Forelimb muscle (tissue), 1 donor: ENCODE data around the gene TSPYL4. TPM values are rescaled to one million over a fixed set of nuclear protein-coding genes. Genes with fewer than 3 reads are reported as not detected.

ENCODE experiments used
- DNase-seq: peaks from one replicate; pipeline ENCODE4 v3.0.0-alpha.2; 2013; ENCODE audit warnings: low read depth
- polyA plus RNA-seq: library from polyadenylated mRNA; unstranded; fragments of 120-200 nt; gene quantifications from one replicate; pipeline ENCODE4 v1.2.1, GENCODE V29; 2013; ENCODE audit not compliant: insufficient read length

Gene TSPYL4
- polyA plus RNA-seq, 1 donor = 15.1 TPM

DNA sequence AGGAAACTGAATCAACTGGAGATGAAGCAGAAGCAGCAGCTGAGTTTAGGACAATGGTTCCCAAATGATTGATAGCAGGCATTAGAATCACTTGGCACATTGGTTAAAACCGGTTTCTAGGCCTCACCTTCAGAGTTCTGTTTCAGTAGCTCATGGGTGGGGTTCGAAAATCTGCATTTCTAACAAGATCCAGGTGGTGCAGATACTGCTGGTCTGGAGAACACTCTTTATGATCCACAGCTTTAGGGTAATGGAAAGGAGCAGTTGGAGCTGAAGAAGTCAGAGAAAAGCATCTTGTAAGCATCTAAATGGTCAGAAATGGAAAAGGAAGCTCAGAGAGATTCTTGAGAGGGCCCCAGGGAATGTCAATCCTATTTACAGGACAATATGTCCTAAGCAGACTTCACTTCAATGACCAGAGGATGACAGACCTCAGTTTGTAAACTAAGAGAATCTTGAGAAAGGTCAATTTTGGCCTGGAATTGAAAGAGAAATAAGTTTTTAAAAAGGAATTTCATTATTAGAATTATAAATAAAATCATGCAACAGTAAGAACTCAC is 17.4 kb upstream of the TSPYL4 start:
- DNase-seq = no peak

DNA sequence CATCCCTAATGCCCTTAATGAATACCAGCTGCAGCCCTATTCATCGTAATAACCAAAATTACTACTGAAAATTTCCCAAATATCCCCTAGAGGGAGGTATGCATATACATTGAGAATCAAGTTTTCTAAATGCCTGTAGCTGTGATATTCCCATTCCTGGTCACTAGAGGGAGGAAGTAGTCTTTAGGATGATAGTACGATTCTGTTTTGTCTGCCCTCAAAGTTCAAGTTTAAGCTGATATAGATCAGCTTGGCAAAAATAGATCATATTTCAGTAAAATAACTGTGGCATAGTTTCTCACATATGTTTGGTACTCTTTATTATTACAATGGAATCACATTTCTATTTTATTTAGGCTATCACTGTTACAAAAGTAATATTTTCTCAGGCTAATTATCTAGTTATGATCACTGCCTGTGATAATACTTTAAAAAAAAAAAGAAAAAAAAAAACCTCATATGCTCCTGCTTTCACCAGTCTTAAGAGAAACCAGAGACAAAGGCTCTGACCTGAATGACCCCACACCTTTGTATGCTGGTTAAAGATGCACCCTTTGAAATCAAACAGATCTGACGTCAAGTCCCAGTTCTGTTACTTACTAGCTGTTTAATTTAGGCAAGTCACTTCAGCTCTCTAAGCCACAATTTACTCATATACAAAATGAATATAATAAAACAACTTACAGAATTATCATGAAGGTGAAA is 14.9 kb upstream of the TSPYL4 start:
- no peak for DNase-seq

DNA sequence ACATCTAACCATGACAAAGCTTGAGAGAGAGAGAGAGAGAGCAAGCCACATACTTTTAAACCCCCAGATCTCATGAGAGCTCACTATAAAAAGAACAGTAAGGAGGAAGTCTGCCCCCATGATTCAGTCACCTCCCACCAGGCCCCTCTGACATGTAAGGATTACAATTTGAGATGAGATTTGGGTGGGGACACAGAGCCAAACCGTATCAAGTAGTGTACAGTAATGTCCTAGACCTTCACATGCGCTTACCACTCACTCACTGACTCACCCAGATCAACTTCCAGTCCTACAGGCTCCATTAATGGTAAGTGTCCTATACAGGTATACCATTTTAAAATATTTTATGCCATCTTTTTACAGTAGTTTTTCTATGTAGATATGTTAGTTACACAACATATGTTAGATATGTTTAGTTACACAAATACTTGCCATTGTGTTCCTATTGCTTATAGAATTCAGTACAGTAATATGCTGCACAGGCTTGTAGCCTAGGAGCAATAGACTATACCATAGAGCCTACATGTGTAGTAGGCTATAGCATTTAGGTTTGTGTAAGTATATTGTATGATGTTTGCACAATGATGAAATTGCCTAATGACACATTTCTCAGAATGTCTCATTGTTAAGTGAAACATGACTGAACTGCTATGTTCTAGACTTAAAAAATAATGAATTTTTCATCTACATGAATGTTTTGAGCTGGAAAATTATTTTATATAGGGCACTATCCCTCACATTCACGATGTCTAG is 14.1 kb upstream of the TSPYL4 start:
- no peak for DNase-seq

DNA sequence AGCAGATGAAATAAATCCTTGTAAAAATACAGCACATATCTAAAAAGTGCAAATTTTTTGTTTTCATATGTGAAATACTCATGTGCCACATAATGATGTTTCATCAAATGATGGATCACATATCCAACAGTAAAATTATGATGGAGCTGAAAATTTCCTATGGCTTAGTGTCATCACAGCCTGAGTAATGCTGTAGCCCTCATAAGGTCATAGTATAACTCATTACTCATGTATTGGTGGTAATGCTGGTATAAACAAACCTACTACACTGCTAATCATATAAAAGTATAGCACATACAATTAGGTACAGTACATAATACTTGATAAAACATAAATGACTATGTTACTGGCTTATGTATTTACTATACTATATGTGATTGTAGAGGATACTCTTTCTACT is 12.9 kb upstream of the TSPYL4 start:
- no peak for DNase-seq

DNA sequence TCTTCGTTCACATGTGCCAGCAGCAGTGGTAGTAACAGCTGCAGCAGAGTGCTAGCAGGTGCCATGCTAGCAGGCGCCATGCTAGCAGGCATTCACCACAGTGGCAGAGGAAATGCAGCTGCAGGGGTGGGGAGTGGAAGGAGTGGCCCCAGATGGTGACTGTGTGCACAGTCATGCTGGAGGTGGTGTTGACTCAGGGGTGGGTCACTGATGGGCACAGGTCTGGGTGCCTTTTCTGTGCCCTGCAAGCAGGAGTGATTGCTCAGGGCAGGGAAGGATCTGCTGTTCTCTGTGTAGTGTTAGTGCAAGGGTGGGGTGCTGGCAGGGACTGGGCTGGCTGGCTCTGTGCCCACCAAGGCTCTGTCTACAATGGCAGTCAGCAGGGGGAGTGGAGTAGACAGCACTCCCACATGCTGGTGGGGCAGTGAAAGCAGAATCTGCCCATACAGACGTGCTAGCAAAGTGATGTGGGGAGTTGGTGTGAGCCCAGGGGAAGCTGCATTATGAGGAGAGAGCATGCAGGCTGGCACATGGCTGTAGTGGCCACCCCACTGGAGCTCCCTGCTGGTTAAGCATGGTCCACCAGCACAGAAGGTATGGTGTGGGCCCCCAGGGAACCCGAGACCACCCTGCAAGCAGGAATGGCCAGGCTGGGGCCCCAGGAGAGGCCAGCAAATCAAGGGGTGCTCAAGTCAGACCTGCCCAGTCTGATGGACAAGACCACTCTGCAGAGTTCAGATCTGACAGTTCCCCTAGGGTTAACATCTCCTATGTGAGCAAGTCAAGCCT is 11.4 kb upstream of the TSPYL4 start:
- DNase-seq = no peak

DNA sequence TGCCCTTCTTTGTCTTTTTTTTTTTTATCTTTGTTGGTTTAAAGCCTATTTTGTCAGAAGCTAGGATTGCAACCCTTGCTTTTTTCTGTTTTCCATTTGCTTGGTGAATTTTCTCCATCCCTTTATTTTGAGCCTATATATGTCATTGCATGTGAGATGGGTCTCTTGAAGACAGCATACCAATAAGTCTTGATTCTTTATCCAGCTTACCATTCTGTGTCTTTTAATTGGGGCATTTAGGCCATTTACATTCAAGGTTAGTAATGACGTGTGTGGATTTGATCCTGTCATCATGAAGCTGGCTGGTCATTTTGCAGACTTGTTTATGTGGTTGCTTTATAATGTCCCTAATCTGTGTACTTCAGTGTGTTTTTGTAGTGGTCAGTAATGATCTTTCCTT is 9.5 kb upstream of the TSPYL4 start:
- no peak for DNase-seq

DNA sequence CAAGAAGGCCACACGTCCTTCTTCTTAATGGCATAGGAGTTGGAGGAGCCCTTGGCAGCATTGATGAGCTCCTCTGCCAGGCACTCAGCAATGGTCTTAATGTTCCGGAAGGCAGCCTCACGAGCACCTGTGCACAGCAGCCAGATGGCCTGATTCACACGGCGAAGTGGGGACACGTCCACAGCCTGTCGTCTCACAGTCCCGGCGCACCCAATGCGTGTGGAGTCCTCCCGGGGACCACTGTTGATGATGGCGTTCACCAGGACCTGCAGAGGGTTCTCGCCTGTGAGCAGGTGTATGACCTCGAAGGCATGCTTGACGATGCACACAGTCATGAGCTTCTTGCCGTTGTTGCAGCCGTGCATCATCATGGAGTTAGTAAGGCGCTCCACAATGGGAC is 4.6 kb upstream of the TSPYL4 start:
- no peak for DNase-seq

DNA sequence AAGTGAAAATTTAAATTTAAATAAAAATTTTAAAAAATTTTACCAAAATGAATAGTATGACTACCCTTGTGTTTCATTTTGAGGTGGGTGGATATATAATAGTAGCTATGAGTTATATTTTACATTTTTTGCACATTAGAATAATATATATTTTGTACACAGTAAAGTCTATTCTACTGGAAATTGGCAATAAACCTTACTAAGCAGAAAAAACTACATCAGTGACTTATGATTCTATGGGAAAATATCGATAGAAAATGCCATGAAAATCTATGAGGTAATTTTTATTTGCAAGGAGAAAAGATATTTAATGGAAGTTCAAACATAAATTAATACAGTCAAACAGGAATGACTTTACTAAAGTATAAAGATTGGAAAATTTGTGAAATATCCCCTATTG is 2.8 kb upstream of the TSPYL4 start:
- no peak for DNase-seq

DNA sequence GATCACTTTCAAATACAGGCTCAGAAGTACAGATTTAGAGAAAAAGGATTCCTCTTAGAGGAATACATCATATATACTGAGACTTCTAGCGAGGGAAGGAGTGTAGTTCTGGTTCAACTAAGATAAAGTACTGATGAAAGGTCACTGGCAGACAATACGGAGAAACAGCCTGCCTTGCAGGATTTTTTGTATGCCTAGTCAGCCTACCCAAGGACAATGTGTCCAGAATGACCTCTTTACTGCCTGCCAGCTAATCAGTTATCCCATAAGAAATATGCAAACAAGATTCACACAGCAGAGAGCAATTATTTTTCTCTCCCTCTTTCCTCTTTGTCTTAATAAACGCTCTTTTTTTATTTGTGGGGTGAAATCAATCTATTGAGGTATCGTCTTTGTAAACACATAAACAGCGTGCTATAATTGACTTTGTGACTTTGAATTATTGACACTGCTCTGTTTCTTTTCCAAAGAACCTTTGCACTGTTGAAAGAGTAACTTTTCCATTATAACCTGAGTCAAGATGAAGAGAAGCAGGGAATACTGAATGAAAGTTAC is 1.4 kb upstream of the TSPYL4 start:
- no peak for DNase-seq

DNA sequence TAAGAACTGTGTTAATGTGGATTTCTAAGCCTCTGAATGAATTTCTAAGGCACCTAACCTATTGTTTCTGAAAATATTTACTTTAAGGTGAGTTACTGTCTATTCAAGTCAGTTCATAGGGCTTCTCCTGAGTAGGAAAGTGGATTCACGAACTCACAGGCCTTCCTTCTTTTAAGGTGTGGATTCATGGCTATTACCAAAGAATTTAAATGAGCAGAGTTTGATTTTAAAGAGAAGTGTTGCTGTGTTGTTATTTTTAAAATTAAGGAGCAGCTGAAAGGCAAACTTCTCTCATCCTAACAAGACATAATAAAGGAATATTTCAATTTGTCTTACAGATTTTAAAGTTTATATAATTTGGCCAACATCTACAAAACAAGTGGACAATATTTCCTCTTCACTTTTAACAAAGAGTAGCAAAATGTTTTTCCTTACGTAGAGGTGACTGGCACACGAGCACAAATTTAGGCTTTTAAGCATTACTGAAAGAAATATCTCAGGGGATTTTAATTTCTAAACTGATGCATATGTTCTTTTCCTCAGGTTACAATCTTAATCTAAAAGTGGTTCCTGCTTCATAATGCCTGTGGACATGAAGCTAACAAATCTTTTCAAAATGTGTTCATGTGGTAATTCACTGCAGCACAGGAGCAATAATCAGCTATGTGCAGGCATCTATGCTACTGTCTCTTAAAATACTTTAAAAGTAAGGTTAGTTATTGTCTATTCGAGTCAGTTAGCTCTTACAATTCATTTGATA is 602 bp upstream of the TSPYL4 start:
- DNase-seq = no peak

DNA sequence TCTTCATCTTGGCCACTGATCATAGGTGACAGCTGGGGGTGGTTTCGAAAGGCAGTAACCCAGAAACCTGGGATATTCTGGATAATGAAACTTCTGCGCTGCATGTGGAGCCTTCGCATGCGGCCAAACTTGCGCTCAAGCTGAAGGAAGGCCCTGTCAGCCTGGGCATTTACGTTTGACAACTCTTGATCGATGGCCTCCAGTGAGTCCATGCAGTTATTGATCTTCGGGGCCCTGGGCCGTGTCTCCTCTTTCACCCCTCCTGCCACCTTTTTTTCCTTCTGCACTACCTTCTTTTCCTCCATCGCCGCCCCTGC is 729 bp downstream of the TSPYL4 start:
- DNase-seq = no peak

DNA sequence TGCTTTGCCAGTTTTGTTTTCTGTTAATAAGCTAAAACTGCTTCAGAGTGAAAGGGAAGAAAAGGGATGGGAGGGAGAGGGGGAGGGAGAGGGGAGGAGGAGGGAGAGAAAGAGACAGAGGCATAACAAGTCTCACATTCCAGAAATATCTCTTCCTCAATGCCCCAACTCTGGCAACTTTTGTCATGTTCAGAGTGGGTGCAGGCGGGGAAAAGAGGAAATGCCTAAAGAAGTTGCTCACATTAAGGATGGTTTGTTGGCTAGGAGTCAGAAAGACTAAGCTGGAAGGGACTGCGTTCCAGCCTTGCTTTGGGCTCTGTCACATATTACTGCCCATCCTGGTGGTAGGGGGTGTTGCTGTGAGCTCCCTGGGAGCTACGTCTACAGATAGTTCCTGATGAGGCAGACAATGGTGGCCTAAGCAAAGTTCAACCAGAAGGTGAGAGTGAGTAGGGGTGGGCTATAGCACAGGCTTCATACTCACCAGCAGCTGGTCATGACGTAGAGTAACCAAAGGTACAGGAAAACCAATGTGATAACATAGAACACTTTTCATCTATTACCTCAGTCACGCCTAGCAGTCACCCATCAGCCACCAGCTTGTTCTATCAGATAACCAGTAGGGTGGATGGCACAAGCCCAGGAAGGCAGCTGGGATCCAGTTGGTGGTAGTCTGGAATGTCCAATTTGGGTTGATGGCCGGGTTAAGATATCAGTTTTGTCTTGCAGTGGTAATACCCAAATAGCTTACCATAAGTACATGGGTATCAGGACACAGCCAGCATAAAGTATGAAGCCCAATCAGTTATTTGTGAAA is 2.1 kb downstream of the TSPYL4 start:
- no peak for DNase-seq

DNA sequence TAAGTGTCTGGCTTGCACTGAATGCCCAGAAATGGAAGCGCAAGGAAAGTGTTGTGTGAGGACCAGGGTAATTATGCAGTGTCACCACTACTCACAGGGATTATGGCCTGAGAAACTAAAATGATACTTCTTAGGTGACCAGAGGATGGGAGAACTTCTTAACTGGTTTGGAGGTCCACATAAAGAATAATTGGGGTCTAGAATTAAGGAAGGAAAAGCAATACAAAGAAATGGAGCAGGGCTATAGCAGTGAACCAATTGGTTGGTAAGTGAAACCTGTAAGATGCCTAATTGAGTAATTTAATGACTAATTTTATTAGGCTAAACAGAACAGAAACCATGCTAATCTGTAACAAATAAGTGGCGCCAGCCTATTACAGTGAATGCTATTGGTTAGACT is 5.3 kb downstream of the TSPYL4 start:
- DNase-seq = no peak

DNA sequence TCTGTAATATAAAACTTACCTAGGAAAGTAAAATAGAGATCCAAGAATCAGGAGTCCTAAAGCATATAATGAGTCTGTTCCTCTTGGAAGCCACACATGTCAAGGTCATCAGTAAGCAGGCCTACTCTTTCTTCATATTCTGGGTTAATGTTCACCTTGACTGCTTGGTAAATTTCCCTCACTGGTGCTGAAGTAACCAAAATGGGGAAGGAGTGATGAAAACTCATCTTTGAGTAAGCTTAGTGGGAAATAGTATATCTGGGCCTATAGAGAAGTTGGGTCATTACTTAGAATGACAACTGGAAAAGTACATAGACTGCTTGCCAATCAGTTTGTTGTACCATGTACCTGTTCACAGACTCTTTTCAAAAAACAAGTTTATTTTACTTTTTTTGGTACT is 6.6 kb downstream of the TSPYL4 start:
- no peak for DNase-seq

DNA sequence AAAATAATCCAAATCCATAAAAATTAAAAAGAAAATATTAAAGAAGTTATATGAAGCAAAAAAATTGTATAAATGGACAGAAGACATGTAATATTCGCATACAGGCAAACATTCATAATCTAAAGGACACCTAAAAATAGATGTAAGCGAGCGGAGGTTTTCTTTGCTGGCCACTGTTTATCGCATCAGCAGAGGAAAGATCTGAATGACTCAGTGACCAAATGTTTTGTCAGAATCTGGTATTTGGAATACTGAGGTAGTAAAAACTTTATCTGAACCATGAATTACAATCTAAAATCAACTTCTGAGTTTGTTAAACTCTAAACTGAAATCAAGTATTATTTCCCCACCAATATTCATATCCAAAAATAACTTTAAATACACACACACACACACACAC is 7.8 kb downstream of the TSPYL4 start:
- DNase-seq = no peak

DNA sequence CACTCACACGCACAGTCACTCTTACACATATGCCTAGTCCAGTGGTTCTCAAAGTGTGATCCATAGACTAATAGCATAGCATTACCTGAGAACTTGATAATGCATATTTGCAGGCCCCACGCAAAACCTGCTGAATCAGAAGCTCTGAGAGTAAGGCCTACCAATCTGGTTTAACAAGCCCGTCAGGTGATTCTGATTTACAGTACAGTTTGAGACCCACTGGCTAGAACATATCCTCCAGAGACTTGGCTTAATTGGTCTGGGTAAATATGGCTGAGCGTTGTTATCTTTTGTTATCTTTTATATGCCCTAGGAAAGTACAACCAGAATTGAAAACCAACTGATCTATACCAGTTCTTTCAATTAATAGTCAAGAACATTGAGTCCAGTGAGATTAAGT is 9.6 kb downstream of the TSPYL4 start:
- DNase-seq = no peak

DNA sequence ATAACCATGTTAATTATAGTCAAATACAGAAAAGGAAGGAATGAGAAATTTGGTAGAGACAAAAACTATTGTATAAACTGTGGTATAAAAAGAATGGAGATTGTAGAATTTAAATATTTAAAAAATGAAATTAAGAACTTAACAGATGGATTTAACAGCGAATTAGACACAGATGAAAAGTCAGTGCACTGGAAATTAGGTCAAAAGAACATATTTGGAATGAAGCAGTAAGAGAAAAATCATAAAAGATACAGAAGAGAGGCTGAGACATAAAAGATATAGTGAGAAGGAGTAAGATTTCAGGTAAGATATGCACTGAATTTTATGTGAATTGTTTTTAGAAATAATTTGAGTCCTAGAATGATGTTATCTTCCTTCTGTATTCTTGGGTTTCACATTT is 14.0 kb downstream of the TSPYL4 start:
- DNase-seq = no peak

DNA sequence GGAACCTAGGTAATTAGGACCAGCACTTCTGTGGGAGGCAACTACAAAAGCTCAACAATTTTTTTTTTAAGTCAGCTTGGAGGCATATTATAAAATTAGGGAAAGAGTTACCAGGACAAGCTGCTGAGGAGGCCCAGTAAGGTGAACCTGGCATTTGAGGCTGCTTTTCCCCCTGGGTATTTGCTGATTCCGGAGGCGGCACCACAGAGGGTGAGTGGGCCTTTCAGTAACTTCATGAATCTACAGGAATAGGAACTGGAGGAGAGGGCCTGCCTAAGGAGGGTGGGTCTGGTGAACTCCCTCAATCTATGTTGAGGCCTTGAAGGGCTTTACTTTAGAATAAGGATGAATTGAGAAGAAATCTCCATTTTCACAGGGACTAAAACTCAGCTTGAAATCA is 14.6 kb downstream of the TSPYL4 start:
- DNase-seq = no peak

DNA sequence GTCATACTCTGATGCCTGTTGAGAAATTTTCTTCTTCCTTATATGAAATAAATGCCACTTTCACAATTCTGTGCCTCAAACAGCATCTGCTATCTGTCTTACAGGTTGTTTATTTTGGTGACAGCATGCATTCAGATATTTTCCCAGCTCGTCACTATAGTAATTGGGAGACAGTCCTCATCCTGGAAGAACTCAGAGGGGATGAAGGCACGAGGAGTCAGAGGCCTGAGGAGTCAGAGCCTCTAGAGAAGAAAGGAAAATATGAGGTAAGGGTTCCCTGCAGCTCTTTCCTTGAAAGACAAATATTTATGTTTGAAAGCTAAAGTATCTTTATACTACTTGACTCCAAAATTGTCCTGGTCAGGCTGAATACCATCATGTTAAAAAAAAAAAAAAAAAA is 15.8 kb downstream of the TSPYL4 start:
- DNase-seq = no peak

DNA sequence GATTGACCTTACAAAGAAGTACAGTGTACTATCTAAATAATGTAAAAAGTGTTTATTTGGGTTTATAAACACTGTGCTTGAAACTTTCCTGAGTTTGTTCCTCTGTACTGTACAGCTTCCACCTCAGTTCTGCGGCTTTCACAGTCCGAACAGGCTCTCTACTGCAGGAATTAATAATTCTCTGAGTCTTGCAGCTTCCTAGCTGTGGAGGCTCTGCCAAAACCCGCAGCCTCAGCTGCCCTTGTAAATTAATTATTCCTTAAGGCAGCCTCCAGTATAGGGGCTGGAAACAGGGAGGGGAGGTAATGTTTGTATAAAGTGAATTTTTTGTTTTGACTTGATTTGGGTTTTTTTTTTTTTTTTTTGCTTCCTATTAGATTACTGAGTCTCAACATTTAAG is 19.2 kb downstream of the TSPYL4 start:
- DNase-seq = no peak
